ENCODE measurements around the gene ATRNL1.

The ATRNL1 gene

GRCh38 chr10:115093286-115093775, at the start of gene ATRNL1:
Gene ATRNL1, plus strand, starts transcription at chr10:115093365. Its CDS starts 386 bp downstream, at chr10:115093751.
- DNase-seq, result no peak

- no peak for DNase-seq
Measured at GRCh38 chr10:115043719-115044118, 49.4 kb upstream of the ATRNL1 start.

DNA sequence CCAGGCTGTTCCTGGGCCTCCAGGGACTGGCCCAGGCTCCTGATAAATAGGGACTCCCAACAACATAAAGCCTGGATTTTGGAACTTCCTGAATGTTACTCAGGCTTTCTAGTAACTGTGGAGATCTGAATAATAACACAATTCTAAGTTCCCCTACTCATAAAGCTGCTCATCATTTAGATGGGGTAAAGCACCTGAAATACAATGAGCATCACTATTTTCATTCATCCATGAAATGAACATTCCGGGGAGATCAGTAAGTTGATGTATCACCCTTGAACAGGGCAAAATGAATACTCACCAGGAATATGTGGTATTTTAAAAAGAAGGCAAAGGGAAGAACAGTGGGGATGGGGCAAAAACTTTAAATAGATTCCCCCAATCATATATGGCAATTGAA, 48.3 kb upstream of the ATRNL1 start:
- no peak for DNase-seq

- DNase-seq, result no peak
Measured at GRCh38 chr10:115045499-115045898, 47.7 kb upstream of the ATRNL1 start.

- no peak for DNase-seq
Measured at GRCh38 chr10:115046686-115047236, 46.4 kb upstream of the ATRNL1 start.

DNA sequence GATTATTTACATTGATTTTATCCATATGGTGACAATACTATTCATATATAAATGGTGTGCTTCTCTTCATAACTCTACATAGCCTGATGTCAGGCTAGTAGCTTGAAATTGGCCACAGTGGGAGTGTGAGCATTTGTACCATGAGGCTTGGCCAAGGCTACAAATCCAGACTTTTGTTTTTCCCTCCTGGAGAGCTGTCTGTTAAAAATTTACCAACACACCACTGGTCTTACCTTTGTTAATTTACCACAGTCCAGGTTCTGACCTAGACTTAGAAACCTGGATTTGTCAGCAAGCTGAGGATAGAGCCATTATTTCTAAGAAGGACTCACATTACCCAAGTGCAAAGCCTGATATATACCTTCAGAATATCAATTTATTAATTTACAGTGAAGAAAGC, 45.5 kb upstream of the ATRNL1 start:
- no peak for DNase-seq

- DNase-seq, result no peak
Measured at GRCh38 chr10:115049318-115049717, 43.8 kb upstream of the ATRNL1 start.

DNA sequence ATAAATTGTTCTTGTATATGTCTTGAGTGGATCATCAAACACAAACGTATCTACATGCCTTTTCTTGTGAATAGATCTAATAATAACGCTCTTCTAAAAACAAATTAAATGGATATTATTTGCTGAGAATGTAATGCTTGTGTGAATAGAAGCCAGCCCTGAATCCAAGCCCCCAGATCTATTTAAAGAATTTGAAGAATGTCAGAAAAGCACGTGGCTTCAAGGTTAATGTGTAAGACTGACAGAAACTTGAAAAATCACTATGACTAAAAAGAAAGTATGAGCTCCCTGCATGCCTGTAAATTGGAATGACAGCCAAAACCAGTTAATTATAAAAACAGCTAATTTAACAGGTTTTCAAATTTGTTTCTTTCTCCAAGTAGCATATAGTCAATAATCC, 43.2 kb upstream of the ATRNL1 start:
- DNase-seq, result no peak

GRCh38 chr10:115050375-115051010, 42.7 kb upstream of the ATRNL1 start:
- no peak for DNase-seq

DNA sequence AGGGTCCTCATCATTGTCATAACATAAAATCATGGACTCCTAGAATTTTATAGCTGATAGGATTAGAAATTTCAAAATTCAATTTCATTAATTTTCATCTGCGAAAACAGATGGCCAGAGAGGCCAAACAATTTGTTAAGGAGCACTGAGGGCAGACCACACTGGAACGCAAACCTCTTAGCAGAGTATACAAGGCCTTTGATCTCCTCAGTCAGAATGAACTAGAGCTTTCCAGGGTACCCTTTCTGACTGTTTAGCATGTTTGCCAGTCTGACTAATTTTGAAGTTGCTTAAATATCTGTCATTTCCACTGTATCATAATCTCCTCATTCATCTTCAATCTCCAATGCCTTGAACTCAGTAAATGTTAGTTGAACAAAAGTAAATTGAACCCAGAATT, 41.9 kb upstream of the ATRNL1 start:
- DNase-seq, result no peak

GRCh38 chr10:115052226-115052625, 40.9 kb upstream of the ATRNL1 start:
- DNase-seq, result no peak

DNA sequence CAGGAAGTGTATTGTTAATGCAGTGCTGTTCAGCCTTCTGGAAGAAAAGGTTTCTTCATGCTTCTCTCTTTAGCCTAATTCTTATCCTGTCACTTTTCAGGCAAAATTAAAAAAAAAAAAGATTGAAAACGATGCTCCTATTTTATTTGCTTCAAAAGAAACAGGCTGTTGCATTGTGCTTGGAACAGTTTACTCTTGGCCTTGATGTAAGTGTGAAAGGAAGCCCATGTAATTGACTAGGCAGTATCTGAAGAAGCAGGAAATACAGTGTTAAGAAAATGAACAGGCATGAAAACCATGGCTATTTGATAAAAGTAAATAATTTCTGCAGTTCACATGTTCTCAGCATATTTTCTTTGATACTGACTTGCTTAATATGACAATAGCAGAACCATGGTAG, 40.4 kb upstream of the ATRNL1 start:
- no peak for DNase-seq

DNA sequence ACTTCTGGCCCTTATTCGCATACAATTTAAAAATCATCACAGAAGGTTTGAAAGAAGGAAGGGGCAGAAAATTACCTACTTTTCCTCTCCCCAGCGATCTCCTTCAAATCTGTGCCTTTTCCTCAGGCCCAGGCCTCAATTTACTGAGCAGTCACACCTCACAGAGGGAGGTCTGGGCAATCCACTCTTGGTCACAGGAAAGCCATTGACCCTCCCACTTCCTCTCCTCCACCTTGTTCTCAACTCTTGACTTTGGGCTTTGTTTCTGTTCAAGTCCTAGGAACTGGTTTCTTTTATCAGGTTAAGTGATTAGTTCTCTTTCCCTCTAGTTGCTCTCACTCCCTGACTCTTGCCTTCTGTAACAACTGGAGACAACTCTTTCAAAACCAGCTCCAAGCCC, 37.0 kb upstream of the ATRNL1 start:
- no peak for DNase-seq

GRCh38 chr10:115059301-115059898, 33.8 kb upstream of the ATRNL1 start:
- no peak for DNase-seq

DNA sequence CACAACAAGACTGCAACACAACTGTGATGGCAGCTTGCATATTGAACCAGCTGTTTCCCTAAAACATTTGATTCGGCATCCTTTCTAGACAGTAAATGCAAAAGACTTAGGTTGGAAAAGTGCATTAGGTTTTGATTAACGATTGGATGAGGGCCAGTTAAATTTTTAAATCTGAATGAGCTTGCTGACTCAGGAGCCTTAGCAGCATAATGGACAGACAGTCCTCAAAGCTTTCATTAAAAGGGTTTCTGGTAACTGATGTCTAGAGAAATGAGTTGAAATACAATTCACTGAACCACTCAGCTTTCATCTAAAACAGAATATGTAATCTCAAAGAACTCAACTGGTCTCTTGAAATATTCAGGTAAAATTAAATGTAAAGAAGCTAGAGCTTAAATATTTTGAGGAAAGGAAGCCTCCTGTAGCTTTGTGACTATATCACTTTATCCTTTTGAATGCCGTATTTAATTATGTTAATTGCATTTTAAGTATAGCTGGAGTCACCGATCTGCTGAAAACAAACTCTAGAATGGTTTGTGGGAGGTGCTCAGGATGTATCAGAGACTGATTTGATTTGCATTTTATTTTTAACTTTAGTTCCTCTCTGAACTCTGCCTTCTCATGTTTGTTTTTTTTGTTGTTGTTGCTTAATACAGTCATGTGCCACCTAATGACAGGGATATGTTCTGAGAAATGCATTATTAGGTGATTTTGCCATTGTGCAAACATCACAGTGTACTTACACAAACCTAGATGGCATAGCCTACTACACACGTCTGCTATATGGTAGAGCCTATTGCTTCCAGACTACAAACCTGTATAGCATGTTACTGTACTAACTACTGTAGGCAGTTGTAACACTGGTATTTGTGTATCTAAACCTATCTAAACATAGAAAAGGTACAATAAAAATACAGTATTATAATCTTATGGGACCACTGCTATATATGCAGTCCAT, 29.2 kb upstream of the ATRNL1 start:
- DNase-seq, result no peak

DNA sequence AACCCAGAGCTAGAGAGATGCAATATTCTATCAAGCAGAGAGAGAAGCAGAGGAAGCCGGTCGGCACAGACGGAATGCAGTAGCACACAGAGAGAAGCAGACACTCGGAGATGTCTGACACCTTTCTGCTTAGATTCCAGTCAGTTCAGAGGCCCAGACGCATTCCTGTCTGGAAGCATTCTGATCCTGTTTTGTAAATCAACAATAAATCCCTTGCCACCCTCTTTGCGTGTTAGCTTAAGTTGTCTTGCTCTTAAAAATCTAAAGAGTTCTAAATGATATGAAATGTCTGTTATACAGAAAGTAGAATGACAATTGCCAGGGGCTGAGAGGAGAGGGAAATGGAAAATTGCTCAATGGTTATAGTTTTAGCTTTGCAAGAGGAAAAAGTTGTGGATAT, 27.4 kb upstream of the ATRNL1 start:
- DNase-seq, result no peak

GRCh38 chr10:115066528-115066927, 26.6 kb upstream of the ATRNL1 start:
- DNase-seq, result no peak

DNA sequence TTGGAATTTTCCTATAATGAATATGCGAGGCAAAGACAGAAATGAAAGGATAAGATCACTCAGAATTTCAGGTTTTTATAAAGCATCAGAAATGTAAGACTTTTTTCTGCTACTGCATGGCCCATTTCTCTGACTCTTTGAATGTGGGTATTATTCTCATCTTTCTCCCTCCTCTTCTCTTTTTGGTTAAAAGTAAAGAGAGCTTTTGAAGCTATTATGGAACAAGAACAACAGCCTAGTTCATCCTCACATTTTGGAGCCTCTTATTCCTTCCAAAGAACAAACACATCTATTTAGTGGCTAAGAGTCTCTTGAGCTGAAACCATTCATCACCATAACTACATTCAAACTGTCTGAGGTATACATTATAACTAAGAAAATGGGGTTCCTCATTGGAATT, 19.4 kb upstream of the ATRNL1 start:
- DNase-seq, result no peak

DNA sequence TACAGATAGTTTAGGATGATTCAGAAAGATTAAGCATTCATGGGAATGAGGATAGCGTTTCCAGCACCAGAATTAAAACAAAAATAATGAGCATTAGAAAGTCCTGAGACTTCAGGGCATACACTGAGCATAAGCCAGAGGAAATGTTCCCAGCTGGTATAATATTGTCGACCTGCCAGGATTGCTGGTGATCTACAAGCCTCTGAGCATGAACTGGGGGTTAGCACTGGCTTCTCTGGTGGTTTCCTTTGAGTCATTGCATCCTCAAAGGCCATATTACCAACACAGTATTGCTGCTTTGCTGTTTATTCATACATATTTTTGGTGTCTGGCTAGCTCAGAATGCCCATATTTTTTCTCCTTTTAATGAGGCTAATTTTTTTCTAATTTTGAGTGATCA, 10.7 kb upstream of the ATRNL1 start:
- no peak for DNase-seq

DNA sequence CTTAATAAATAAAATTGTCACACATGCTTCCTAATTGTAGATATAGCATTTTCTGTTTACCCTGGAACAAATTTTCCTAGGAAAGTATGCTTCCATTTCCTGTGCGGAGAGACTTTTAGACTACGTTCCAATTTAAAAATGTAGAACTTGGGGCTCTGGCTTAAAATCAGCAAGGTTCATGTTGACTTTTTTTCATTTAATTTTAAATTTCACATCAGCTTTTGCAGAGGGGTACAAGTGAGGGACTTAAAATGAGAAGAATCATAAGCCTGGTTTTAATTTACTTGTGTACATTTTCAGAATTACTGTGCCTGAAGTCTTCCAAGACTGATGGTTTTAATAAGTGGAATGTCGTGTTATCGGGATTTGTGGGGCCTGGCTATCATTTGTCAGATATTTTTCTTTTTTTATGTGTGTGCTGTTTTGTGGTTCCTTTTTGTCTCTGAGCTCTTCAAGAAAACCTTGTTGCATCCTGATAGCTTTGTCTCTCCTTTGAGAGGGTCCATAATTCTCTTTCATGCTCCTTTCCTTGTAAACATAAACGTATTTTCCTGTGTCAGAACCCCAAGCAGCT, 8.8 kb upstream of the ATRNL1 start:
- no peak for DNase-seq

GRCh38 chr10:115091161-115091560, 2.0 kb upstream of the ATRNL1 start:
- no peak for DNase-seq

DNA sequence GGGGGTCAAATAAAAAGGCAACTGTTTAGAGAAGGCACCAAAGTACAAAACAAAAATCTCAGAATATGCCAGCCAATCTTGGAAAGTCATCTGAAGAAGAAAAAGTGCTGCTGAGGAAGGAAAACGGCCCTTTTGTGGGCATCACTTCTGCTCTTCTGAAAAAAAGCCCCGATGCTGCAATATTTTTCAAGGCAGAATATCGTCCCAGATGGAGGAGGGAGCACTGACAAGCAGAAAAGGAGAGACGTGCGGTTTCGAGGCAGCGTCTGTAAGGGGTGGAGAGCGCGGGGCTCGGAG, 959 bp upstream of the ATRNL1 start:
- DNase-seq, result no peak

- DNase-seq, result no peak
Measured at GRCh38 chr10:115092555-115093285, 445 bp upstream of the ATRNL1 start.
